ENCODE results near the gene ASAP2.

DNA sequence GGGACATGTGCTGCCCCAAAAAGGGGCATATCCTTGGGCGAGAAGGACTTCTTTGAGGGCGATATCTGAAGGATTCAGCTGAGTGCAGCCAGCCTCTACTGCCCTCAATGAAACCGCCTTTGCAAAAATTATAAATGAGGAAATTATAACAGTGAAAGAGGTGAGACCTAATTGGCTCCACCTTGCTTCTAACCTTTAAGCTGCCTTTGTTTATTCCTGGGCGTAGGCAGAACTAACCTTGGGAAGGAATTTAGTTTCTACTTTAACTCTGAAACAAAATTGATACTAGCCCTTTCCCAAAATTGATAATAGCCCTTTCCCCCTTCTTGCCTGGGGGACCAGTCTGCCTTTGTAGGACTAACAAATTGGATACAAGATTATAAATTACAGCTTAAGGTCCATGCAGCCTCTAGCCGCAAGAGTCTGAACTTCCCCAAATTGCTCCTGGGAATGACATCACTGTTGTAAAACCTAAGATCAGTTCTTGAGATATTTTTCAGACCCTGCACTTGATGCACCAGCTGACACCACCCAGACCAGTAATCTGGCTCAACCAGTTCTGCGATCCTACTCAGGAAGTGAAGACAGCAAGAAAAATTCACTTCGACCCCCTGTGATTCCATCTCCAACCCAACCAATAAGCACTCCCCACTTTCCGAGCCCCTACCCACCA lies 36.0 kb upstream of the ASAP2 start:
- TF ChIP-seq CTCF (IDR thresholded peaks at IDR 0.05 in 2 of 3, conservative IDR thresholded peaks at IDR 0.05 in 1 of 3; ENCODE audit: insufficient read depth in 2 of 3, low read depth in 1 of 3, low read length in 3 of 3) (no peak), TFE3 (CRISPR knock-in tag; IDR thresholded peaks at IDR 0.05) (no peak), FOXM1 (IDR thresholded peaks at IDR 0.05; ENCODE audit: low read depth) (no peak), FOXM1 (CRISPR knock-in tag; IDR thresholded peaks at IDR 0.05; ENCODE audit: low read depth) (no peak), ZBTB7A (IDR thresholded peaks at IDR 0.05; ENCODE audit: borderline replicate concordance, control insufficient read depth, low read depth, low read length) (no peak), ZKSCAN1 (IDR thresholded peaks at IDR 0.05; ENCODE audit: low read depth, low read length) (no peak)
